AG04449 (cell line): ENCODE data around the gene STK32C.

Experiments
- CTCF ChIA-PET: fragments of 350-600 bp; formaldehyde crosslinking; extraction: SDS; loops from one replicate; lab custom pipeline; 2021; ENCODE audit warnings: antibody characterized with exemption; lab: Yijun Ruan, JAX
- POLR2A ChIA-PET: fragments of 400-600, 350-600 bp; formaldehyde crosslinking; extraction: SDS; loops from one replicate; lab custom pipeline; 2020; ENCODE audit warnings: antibody characterized with exemption, inconsistent platforms; lab: Yijun Ruan, JAX
- DNase-seq: peaks from one replicate; pipeline ENCODE4 v3.0.0-alpha.2; 2010; ENCODE audit warnings: low read depth, low spot score
- H3K4me3 ChIP-seq: 2 replicates; pipeline ENCODE4 v1.5.1; 2011; ENCODE audit warnings: low read depth, mild to moderate bottlenecking, control low read depth, low read length
- CTCF ChIP-seq: IDR thresholded peaks from one replicate; pipeline ENCODE4 v1.5.1; 2011; ENCODE audit warnings: mild to moderate bottlenecking, moderate library complexity, low read length, control low read depth, inconsistent platforms; ENCODE audit not compliant: insufficient read depth; ENCODE audit errors: missing control alignments

Gene STK32C

GRCh38 chr10:132331601-132332432 lies 24.1 kb upstream of the STK32C start, which contains the start of gene LRRC27:
Gene LRRC27, plus strand, starts transcription at chr10:132332193. Its CDS starts 1,332 bp downstream, at chr10:132333525.
- ChIA-PET POLR2A (no interaction called here), CTCF (no interaction called here)
- TF ChIP-seq CTCF, result no peak
- peak within 1 kb of the TSS; percentile 91 for H3K4me3 ChIP-seq
- peak; percentile 73 for DNase-seq

GRCh38 chr10:132330486-132330833 lies 22.7 kb upstream of the STK32C start:
- ChIA-PET CTCF (interaction anchor here (2.3 kb wide), 1 partner anchor 10 kb away, joined by 8 read pairs; no protein-coding TSS in a partner anchor), POLR2A (no interaction called here)
- TF ChIP-seq CTCF, result no peak
- DNase-seq, result no peak
- H3K4me3 ChIP-seq, result peak overlapping the region; percentile 91

- POLR2A ChIA-PET, result no interaction called here
- CTCF ChIA-PET, result interaction anchor here (2.3 kb wide), 1 partner anchor 9 kb away, joined by 8 read pairs; no protein-coding TSS in a partner anchor
- DNase-seq, result no peak
- TF ChIP-seq CTCF, result no peak
- peak overlapping the region; percentile 91 for H3K4me3 ChIP-seq
Measured at GRCh38 chr10:132329565-132330485, 22.1 kb upstream of the STK32C start.

- TF ChIP-seq CTCF, result no peak
- CTCF ChIA-PET, result no interaction called here
- POLR2A ChIA-PET, result no interaction called here
- no peak for DNase-seq
- H3K4me3 ChIP-seq, result no peak overlapping the region
Measured at GRCh38 chr10:132328738-132329137, 21.0 kb upstream of the STK32C start.

GRCh38 chr10:132328106-132328505 lies 20.4 kb upstream of the STK32C start:
- POLR2A ChIA-PET, result no interaction called here
- no peak for DNase-seq
- CTCF ChIA-PET, result no interaction called here
- TF ChIP-seq CTCF, result no peak
- no peak overlapping the region for H3K4me3 ChIP-seq
